ENCODE data around the gene KCNK4.

KCNK4 gene

GRCh38 chr11:64253481-64253880, 37.6 kb upstream of the KCNK4 start:
- no peak for DNase-seq

- no peak for DNase-seq
Measured at GRCh38 chr11:64254326-64254725, 36.8 kb upstream of the KCNK4 start.

GRCh38 chr11:64255135-64256128, 35.7 kb upstream of the KCNK4 start:
- no peak for DNase-seq

- DNase-seq = no peak
Measured at GRCh38 chr11:64256300-64256699, 34.8 kb upstream of the KCNK4 start.

- no peak for DNase-seq
Measured at GRCh38 chr11:64258356-64258755, 32.7 kb upstream of the KCNK4 start.

GRCh38 chr11:64258946-64259532, 32.1 kb upstream of the KCNK4 start:
- no peak for DNase-seq

GRCh38 chr11:64259533-64260067, 31.5 kb upstream of the KCNK4 start:
- no peak for DNase-seq

- no peak for DNase-seq
Measured at GRCh38 chr11:64260147-64260708, 30.9 kb upstream of the KCNK4 start.

GRCh38 chr11:64261556-64262080, 29.5 kb upstream of the KCNK4 start:
- no peak for DNase-seq

GRCh38 chr11:64262271-64263002, 28.7 kb upstream of the KCNK4 start:
- DNase-seq = no peak

- no peak for DNase-seq
Measured at GRCh38 chr11:64263021-64263946, 27.8 kb upstream of the KCNK4 start.

GRCh38 chr11:64263947-64264317, 27.2 kb upstream of the KCNK4 start:
- DNase-seq = no peak

- DNase-seq = no peak
Measured at GRCh38 chr11:64264371-64264852, 26.7 kb upstream of the KCNK4 start.

GRCh38 chr11:64265176-64266160, 25.6 kb upstream of the KCNK4 start:
- DNase-seq = no peak

GRCh38 chr11:64266339-64266738, 24.8 kb upstream of the KCNK4 start:
- DNase-seq = no peak

- DNase-seq = no peak
Measured at GRCh38 chr11:64267207-64267945, 23.7 kb upstream of the KCNK4 start.

- no peak for DNase-seq
Measured at GRCh38 chr11:64268025-64268892, 22.8 kb upstream of the KCNK4 start.

- peak; percentile 28 to 57 for DNase-seq
Measured at GRCh38 chr11:64268893-64269539, 22.1 kb upstream of the KCNK4 start.

All from stimulated activated CD4-positive, alpha-beta T cell treated with anti-CD3 and anti-CD28 coated beads, Interleukin-4, amount 100 ng/mL, for 4 hours (primary cell).